CD4-positive, alpha-beta T cell (primary cell): ENCODE data around the gene LOXL1. TPM values are rescaled to one million over a fixed set of nuclear protein-coding genes. Genes with fewer than 3 reads are reported as not detected.

Source experiments
- ATAC-seq: fragments of 200-7000 bp; cut with Tn5 transposase; one replicate; pipeline ENCODE4 v1.10.0; 2022; ENCODE audit warnings: mild to moderate bottlenecking; ENCODE audit not compliant: poor library complexity
- CTCF ChIA-PET: fragments of 350-600 bp; sonication (Branson Sonifier 250); formaldehyde crosslinking; loops from one replicate; lab custom pipeline; 2021; ENCODE audit warnings: antibody characterized with exemption, inconsistent platforms; lab: Charles Lee
- POLR2A ChIA-PET: fragments of 350-600 bp; sonication (Branson Sonifier 250); formaldehyde crosslinking; loops from one replicate; lab custom pipeline; 2021; ENCODE audit warnings: antibody characterized with exemption, inconsistent platforms; lab: Charles Lee
- DNase-seq, 14 experiments: peaks; one replicate each; pipeline ENCODE4 v3.0.0-alpha.2; 2013 to 2020; ENCODE audit warnings: mixed read lengths in 2 of 14
- H3K27ac ChIP-seq, 2 donors: one replicate each; pipeline versions ENCODE4 v1.5.1 to v1.7.0; 2013; ENCODE audit warnings: low read length in 2 of 2, low read depth in 1 of 2, mild to moderate bottlenecking in 1 of 2
- H3K27me3 ChIP-seq, 2 experiments: 1 replicate in 1 of 2; 2 replicates in 1 of 2; pipeline versions ENCODE4 v1.6.1 to v1.7.0; 2013; ENCODE audit warnings: low read length in 2 of 2, control low read depth in 1 of 2, mild to moderate bottlenecking in 1 of 2, moderate library complexity in 1 of 2; ENCODE audit not compliant: insufficient read depth in 2 of 2, control insufficient read depth in 1 of 2
- H3K36me3 ChIP-seq: one replicate; pipeline ENCODE4 v1.6.1; 2013; ENCODE audit warnings: low read length, control low read depth; ENCODE audit not compliant: insufficient read depth
- H3K4me1 ChIP-seq: one replicate; pipeline ENCODE4 v1.6.1; 2013; ENCODE audit warnings: low read length, control low read depth; ENCODE audit not compliant: insufficient read depth
- H3K4me3 ChIP-seq: one replicate; pipeline ENCODE4 v1.5.1; 2013; ENCODE audit warnings: mild to moderate bottlenecking, low read length, moderate library complexity
- H3K9me3 ChIP-seq, 2 experiments: 1 replicate in 1 of 2; 2 replicates in 1 of 2; pipeline versions ENCODE4 v1.6.1 to v1.7.0; 2013; ENCODE audit warnings: low read length in 2 of 2, mild to moderate bottlenecking in 2 of 2, control low read depth in 1 of 2, moderate library complexity in 1 of 2; ENCODE audit not compliant: control insufficient read depth in 1 of 2, insufficient read depth in 1 of 2
- H3K27ac Mint-ChIP-seq: one replicate; pipeline ENCODE4 v1.8.0; 2020; ENCODE audit warnings: mixed read lengths
- H3K27me3 Mint-ChIP-seq: one replicate; pipeline ENCODE4 v1.8.0; 2021; ENCODE audit warnings: mixed read lengths
- H3K36me3 Mint-ChIP-seq: one replicate; pipeline ENCODE4 v1.8.0; 2021; ENCODE audit warnings: low read depth, mixed read lengths
- H3K4me1 Mint-ChIP-seq: one replicate; pipeline ENCODE4 v1.8.0; 2021; ENCODE audit warnings: low read depth, mixed read lengths
- H3K4me3 Mint-ChIP-seq: one replicate; pipeline ENCODE4 v1.8.0; 2020; ENCODE audit warnings: mild to moderate bottlenecking, mixed read lengths
- H3K9me3 Mint-ChIP-seq: one replicate; pipeline ENCODE4 v1.8.0; 2020; ENCODE audit warnings: mixed read lengths
- CTCF ChIP-seq: fragments of 200-600 bp; IDR thresholded peaks from one replicate; pipeline ENCODE4 v1.8.0; 2022; ENCODE audit warnings: antibody characterized with exemption, mild to moderate bottlenecking
- intact Hi-C, 2 experiments: fragments of 100-400 bp; cut with DNase I in 1 of 2; cut with micrococcal nuclease in 1 of 2; formaldehyde crosslinking; loops; one replicate each; pipeline versions ENCODE4 v1.15.1 to v1.9.0; 2023 to 2025; cut with DNase I, micrococcal nuclease
- total RNA-seq, 174 experiments: library from RNA in 2 of 174; stranded (reverse) in 2 of 174; gene quantifications; one replicate each; pipeline ENCODE4 v1.2.3 and lab custom pipeline; 2021 to 2026

Gene LOXL1
- total RNA-seq, 2 experiments from 2014 or later, result 3.0 to 3.5 TPM

GRCh38 chr15:73941871-73942635, 15.8 kb downstream of the LOXL1 start:
- DNase-seq, result peak in 7 of 14 experiments; percentile 14 to 65 (median 28)
- Mint-ChIP-seq H3K27me3 (no peaks in the 10 kb centered on the region), H3K9me3 (no peaks in the 10 kb centered on the region), H3K4me1 (peaks cover 27% of the 10 kb centered on the region), H3K36me3 (no peaks in the 10 kb centered on the region), H3K4me3 (no peak overlapping the region), H3K27ac (peak overlapping the region; percentile 47)
- peak; percentile 64 for ATAC-seq
- H3K27ac ChIP-seq, result peak overlapping the region in 1 of 2 donors; percentile 15
- H3K4me1 ChIP-seq, result peaks cover 25% of the 10 kb centered on the region
- ChIA-PET POLR2A (interaction anchor here (1.3 kb wide), 1 partner anchor 13 kb away, joined by 5 read pairs; no protein-coding TSS in a partner anchor), CTCF (interaction anchor here (1.4 kb wide), 1 partner anchor 9 kb away, joined by 3 read pairs; no protein-coding TSS in a partner anchor)
- H3K9me3 ChIP-seq, result no peaks in the 10 kb centered on the region
- H3K27me3 ChIP-seq, result no peaks in the 10 kb centered on the region
- no peaks in the 10 kb centered on the region for H3K36me3 ChIP-seq
- no peak overlapping the region for H3K4me3 ChIP-seq
- intact Hi-C loops, result no loop called here
- no peak for TF ChIP-seq CTCF

- intact Hi-C loops, result no loop called here
- ChIA-PET POLR2A (no interaction called here), CTCF (no interaction called here)
- Histone ChIP-seq H3K27me3 (no peaks in the 10 kb centered on the region), H3K27ac (peak overlapping the region in 1 of 2 donors; percentile 15), H3K9me3 (no peaks in the 10 kb centered on the region), H3K4me1 (peaks cover 25% of the 10 kb centered on the region), H3K4me3 (no peak overlapping the region), H3K36me3 (no peaks in the 10 kb centered on the region)
- Mint-ChIP-seq H3K9me3 (no peaks in the 10 kb centered on the region), H3K27ac (peak overlapping the region; percentile 47), H3K4me3 (no peak overlapping the region), H3K27me3 (no peaks in the 10 kb centered on the region), H3K36me3 (no peaks in the 10 kb centered on the region), H3K4me1 (peaks cover 27% of the 10 kb centered on the region)
- DNase-seq (no peak), ATAC-seq (no peak)
- no peak for TF ChIP-seq CTCF
These were observed 16.5 kb downstream of the LOXL1 start for GRCh38 chr15:73942751-73943270.

- ATAC-seq, result no peak
- Mint-ChIP-seq H3K4me1 (peaks cover 27% of the 10 kb centered on the region), H3K27ac (no peak overlapping the region), H3K27me3 (no peaks in the 10 kb centered on the region), H3K9me3 (no peaks in the 10 kb centered on the region), H3K4me3 (no peak overlapping the region), H3K36me3 (no peaks in the 10 kb centered on the region)
- peaks cover 25% of the 10 kb centered on the region for H3K4me1 ChIP-seq
- CTCF ChIA-PET, result no interaction called here
- TF ChIP-seq CTCF, result no peak
- intact Hi-C loops, result no loop called here
- no peak overlapping the region for H3K4me3 ChIP-seq
- DNase-seq, result no peak
- no peaks in the 10 kb centered on the region for H3K27me3 ChIP-seq
- H3K27ac ChIP-seq, result no peak overlapping the region
- H3K9me3 ChIP-seq, result no peaks in the 10 kb centered on the region
- POLR2A ChIA-PET, result no interaction called here
- no peaks in the 10 kb centered on the region for H3K36me3 ChIP-seq
These were observed 18.2 kb downstream of the LOXL1 start for GRCh38 chr15:73944161-73945129.
